Measurements from ENCODE around the gene SYTL2.

DNA sequence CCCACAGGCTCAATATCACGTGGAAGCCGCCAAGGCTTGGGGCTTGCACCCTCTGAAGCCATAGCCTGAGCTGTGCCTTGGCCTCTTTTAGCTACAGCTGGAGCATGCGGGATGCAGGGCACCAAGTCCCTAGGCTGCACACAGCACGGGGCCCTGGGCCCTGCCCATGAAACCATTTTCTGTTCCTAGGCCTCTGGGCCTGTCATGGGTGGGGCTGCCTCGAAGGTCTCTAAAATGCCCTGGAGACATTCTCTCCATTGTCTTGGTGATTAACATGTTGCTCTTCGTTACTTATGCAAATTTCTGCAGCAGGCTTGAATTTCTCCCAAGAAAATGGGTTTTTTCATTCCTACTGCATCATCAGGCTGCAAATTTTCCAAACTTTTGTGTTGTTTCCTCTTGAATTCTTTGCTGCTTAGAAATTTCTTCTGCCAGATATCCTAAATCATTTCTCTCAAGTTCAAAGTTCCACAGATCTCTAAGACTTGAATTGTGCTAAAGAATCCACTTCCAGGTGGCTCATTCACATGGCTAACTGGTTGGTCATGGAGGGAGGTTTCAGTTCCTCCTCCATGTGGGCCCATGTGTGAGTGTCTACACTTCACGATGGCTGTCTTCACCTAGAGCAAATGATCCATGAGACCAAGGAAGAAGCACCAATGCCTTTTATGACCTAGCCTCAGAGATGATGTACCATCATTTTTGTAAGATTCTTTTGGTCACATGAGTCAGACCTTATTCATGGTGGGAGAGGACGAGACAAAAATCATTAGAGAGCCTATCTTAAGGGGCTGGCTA, 138.6 kb downstream of the SYTL2 start:
- TF ChIP-seq, protein P1, sequence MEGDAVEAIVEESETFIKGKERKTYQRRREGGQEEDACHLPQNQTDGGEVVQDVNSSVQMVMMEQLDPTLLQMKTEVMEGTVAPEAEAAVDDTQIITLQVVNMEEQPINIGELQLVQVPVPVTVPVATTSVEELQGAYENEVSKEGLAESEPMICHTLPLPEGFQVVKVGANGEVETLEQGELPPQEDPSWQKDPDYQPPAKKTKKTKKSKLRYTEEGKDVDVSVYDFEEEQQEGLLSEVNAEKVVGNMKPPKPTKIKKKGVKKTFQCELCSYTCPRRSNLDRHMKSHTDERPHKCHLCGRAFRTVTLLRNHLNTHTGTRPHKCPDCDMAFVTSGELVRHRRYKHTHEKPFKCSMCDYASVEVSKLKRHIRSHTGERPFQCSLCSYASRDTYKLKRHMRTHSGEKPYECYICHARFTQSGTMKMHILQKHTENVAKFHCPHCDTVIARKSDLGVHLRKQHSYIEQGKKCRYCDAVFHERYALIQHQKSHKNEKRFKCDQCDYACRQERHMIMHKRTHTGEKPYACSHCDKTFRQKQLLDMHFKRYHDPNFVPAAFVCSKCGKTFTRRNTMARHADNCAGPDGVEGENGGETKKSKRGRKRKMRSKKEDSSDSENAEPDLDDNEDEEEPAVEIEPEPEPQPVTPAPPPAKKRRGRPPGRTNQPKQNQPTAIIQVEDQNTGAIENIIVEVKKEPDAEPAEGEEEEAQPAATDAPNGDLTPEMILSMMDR (IDR thresholded peaks at IDR 0.05), result no peak
- no peak for TF ChIP-seq POLR2A (IDR thresholded peaks at IDR 0.05)

Measured in right lobe of liver (tissue), 4 donors.